ENCODE data around the gene COPS4. TPM values are rescaled to one million over a fixed set of nuclear protein-coding genes. Genes with fewer than 3 reads are reported as not detected.
A peak's percentile ranks its signal among the peaks of the same experiment; 100 is the strongest.

The COPS4 gene
- total RNA-seq, 1 donor from 2014 or later = 27.0 TPM

DNA sequence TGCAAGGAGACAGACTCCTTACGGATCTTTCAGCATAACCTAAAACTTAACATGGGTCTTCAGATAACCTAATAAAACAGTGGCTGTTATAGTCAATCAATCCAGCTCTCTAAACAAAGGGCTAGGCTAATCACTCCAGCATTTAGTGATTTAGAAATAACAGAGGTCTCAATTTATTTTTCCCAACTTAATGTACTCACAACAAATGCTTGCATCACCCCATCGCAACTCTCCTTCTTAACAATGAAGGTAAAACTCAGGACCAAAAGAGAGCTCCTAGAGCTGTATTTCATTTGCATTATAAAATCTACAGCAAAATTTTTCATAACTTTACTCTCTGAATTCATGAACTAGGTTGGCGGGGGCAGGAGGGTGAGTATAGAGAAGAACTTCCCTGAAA, 25.5 kb upstream of the COPS4 start:
- no peak for DNase-seq (ENCODE audit: low read depth)
- TF ChIP-seq, protein P1, sequence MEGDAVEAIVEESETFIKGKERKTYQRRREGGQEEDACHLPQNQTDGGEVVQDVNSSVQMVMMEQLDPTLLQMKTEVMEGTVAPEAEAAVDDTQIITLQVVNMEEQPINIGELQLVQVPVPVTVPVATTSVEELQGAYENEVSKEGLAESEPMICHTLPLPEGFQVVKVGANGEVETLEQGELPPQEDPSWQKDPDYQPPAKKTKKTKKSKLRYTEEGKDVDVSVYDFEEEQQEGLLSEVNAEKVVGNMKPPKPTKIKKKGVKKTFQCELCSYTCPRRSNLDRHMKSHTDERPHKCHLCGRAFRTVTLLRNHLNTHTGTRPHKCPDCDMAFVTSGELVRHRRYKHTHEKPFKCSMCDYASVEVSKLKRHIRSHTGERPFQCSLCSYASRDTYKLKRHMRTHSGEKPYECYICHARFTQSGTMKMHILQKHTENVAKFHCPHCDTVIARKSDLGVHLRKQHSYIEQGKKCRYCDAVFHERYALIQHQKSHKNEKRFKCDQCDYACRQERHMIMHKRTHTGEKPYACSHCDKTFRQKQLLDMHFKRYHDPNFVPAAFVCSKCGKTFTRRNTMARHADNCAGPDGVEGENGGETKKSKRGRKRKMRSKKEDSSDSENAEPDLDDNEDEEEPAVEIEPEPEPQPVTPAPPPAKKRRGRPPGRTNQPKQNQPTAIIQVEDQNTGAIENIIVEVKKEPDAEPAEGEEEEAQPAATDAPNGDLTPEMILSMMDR (conservative IDR thresholded peaks at IDR 0.05; ENCODE audit: low read depth, low read length) = no peak
- peak overlapping the region; percentile 95 for H3K4me3 ChIP-seq (ENCODE audit: low read depth, low read length)

DNA sequence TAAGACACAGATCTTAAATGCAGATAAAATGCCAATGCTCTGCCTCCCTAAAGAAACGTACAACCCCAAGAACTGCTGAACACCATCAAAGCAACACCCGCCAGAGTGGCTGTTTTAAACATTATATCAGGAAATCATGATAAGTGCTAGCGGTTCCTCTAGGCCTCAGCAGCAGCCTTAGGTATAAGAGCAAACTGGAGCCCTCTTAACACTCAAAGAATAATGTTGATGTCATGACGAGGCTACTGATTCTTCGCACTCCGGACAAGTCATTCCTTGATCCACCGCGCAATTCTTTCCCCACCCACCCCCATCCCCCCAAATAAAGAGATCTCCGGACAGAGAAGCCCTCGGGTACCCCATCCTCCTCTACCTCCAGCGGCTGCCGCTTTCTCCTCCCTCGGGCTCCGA, 24.9 kb upstream of the COPS4 start:
- TF ChIP-seq, protein P1 (conservative IDR thresholded peaks at IDR 0.05; ENCODE audit: low read depth, low read length) = no peak
- no peak for DNase-seq (ENCODE audit: low read depth)
- H3K4me3 ChIP-seq (ENCODE audit: low read depth, low read length) = peak overlapping the region; percentile 95

DNA sequence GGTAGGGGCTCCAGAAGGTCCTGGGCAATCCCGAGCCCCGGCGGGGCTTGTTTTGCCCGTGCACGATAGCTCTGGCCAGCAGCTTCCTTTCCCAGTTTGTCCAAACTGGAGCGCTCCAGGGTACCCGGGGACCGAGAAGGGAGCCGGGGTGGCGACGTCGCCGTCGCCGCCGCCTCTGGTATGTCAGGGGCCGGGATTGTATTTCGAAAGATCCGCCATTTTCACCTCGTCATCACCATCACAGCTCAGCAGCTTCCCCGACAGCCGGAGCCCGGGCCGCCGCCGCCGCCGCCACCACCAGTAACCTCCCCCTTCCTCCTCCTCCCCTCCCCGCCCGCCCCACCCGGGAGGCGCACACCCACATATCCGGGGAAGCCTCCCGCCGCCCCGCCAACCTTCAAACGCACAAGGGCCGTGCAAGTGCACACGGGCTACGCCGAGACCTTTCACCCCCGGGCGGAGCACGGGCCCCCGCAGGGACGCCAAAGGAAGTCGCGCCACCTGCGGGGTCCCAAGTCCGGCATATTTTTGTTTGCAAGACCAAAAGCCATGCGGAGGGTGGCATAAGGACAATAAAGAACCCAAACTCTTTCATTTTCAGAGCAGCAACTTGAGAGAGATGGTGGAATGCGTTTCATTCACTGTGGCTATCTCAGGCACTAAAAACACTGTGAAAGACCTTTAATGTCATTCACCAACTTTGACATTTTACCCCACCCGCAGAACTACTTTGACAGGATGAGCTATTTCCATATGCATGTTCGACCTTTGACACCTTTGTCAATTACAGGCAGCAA, 24.3 kb upstream of the COPS4 start, which contains the start of gene LIN54:
TSS of gene LIN54 (minus strand) at position 302 of the 797 bp plus-strand sequence. CDS start 25,979 bp downstream, outside the sequence.
- peak within 1 kb of the TSS; percentile 95 for H3K4me3 ChIP-seq (ENCODE audit: low read depth, low read length)
- DNase-seq (ENCODE audit: low read depth) = no peak
- TF ChIP-seq, protein P1 (conservative IDR thresholded peaks at IDR 0.05; ENCODE audit: low read depth, low read length) = no peak

DNA sequence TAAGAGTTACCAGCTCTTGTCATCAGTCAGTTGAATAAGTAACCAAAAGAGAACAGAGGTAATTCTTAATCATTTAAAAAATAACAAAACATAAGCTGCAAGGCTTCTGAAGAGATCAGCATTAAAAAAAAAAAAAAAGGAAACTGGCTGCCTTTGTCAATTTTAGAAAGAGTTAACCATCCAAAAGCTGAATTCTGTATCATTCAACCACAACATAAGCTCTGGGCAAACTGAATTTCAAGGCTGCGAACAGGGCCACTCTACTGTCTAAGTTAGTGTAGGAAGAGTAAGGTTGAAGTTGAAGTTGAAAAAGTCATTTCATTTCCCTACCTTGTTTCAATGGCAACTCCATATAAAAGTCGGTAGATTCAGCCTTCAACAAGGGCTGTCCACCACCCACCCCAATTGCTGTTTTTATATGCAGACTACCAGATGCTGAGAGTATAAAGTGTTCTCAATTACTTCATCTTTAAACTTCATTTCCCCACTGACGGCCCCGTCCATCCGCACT, 23.2 kb upstream of the COPS4 start:
- TF ChIP-seq, protein P1 (conservative IDR thresholded peaks at IDR 0.05; ENCODE audit: low read depth, low read length) = no peak
- DNase-seq (ENCODE audit: low read depth) = no peak
- peak overlapping the region; percentile 95 for H3K4me3 ChIP-seq (ENCODE audit: low read depth, low read length)

DNA sequence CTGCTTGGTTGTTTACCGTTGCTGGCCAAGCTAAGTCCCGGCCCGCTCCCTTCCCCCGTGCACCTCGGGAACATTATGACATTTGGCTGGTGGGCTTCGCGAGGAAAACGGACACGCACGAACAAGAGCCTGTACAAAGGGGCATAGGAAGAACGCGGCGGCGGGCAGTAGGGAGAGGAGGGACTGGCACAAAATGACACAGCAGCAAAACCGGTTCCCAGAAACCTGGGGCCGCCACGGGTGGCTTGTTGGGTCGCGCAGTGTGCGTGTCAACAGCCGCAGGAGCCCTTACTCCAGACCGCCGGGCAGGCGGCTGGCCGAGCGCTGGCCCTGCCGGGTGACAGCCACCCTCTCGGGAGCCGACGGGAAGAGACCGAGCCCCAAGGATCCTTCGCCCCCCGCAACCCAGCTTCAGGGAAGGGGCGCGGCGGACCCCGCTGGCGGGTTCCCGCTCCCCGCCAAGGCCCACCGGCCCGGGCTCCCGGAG, 22.7 kb upstream of the COPS4 start:
- DNase-seq (ENCODE audit: low read depth) = no peak
- TF ChIP-seq, protein P1 (conservative IDR thresholded peaks at IDR 0.05; ENCODE audit: low read depth, low read length) = no peak

DNA sequence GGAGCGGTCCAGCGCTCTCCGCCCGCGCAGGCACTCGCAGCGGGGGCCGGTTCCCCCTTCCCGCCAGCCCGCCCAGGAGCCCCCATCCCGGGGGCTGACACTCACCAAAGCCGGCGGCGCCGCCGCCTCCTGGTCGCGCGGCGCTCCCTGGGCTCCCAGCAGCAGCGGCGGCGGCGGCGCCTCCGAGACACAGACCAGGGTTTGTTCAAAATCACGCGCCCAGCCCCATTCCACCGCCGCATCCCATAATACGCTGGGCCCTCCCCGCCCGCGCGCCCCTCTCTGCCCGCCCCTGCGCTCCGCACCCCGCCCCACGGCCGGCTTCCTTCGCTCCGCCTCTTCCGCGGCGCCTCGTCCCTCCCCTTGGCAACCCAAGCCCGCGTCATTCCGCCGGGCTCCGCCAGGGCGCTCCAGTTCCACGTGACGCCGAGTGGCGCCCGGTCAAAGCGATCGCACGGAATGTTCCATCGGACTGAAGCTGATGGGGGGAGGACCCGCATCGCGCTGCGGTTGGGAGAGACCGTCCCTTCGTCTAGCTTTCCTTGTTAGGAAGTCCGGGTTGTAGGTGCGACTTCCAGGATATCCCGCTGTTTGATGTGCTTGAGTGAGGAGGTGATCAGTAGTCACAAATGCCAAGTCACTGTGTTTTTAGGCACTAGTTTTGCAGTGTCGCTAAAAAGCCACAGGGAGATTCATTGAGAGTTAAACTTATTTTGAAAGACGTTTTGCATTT, 22.1 kb upstream of the COPS4 start:
- DNase-seq (ENCODE audit: low read depth) = peak; percentile 84
- peak overlapping the region; percentile 95 for H3K4me3 ChIP-seq (ENCODE audit: low read depth, low read length)
- TF ChIP-seq, protein P1 (conservative IDR thresholded peaks at IDR 0.05; ENCODE audit: low read depth, low read length) = peak; percentile 38

More for the DNA sequence above, 22.7 kb upstream of the COPS4 start:
- H3K4me3 ChIP-seq (ENCODE audit: low read depth, low read length) = peak overlapping the region; percentile 95

Data from epithelial cell of proximal tubule (primary cell).